Activated gamma-delta T cell treated with Interleukin-2 at 50 U/mL for 16 hours (primary cell): ENCODE results near the gene WHRN.

Source experiments
- DNase-seq: peaks from one replicate; pipeline ENCODE4 v3.0.0-alpha.2; 2020

The WHRN gene

GRCh38 chr9:114416906-114417305 is 88.4 kb downstream of the WHRN start:
- no peak for DNase-seq

- no peak for DNase-seq
Measured at GRCh38 chr9:114416290-114416689, 89.0 kb downstream of the WHRN start.

GRCh38 chr9:114414346-114414745 is 90.9 kb downstream of the WHRN start:
- DNase-seq, result no peak

GRCh38 chr9:114413861-114414301 is 91.4 kb downstream of the WHRN start:
- no peak for DNase-seq

GRCh38 chr9:114412048-114412683 is 93.1 kb downstream of the WHRN start:
- no peak for DNase-seq

GRCh38 chr9:114411452-114411851 is 93.8 kb downstream of the WHRN start:
- no peak for DNase-seq

- no peak for DNase-seq
Measured at GRCh38 chr9:114410910-114411309, 94.4 kb downstream of the WHRN start.

GRCh38 chr9:114409842-114410241 is 95.4 kb downstream of the WHRN start:
- no peak for DNase-seq

GRCh38 chr9:114409103-114409780 is 96.0 kb downstream of the WHRN start:
- DNase-seq, result no peak

GRCh38 chr9:114408645-114409044 is 96.6 kb downstream of the WHRN start:
- no peak for DNase-seq

GRCh38 chr9:114407889-114408288 is 97.4 kb downstream of the WHRN start:
- DNase-seq, result no peak

- no peak for DNase-seq
Measured at GRCh38 chr9:114406441-114406840, 98.8 kb downstream of the WHRN start.

GRCh38 chr9:114405294-114406034 is 99.8 kb downstream of the WHRN start:
- DNase-seq, result peak; percentile 75

- DNase-seq, result no peak
Measured at GRCh38 chr9:114404531-114404930, 100.7 kb downstream of the WHRN start.

GRCh38 chr9:114403153-114403756 is 102.0 kb downstream of the WHRN start:
- no peak for DNase-seq

GRCh38 chr9:114401344-114401743 is 103.9 kb downstream of the WHRN start:
- DNase-seq, result no peak

- no peak for DNase-seq
Measured at GRCh38 chr9:114400772-114401171, 104.5 kb downstream of the WHRN start.

- no peak for DNase-seq
Measured at GRCh38 chr9:114400219-114400618, 105.1 kb downstream of the WHRN start.

- no peak for DNase-seq
Measured at GRCh38 chr9:114399381-114399780, 105.9 kb downstream of the WHRN start.

GRCh38 chr9:114397848-114398605 is 107.2 kb downstream of the WHRN start:
- peak; percentile 96 for DNase-seq

GRCh38 chr9:114397219-114397847 is 107.9 kb downstream of the WHRN start:
- DNase-seq, result no peak

- no peak for DNase-seq
Measured at GRCh38 chr9:114396558-114397218, 108.6 kb downstream of the WHRN start.
